Gastroesophageal sphincter (tissue), 4 donors: ENCODE data around the gene XRCC1. TPM values are rescaled to one million over a fixed set of nuclear protein-coding genes. Genes with fewer than 3 reads are reported as not detected.

Source experiments
- ATAC-seq: fragments of 150-250 bp; one replicate; pipeline ENCODE4 v1.9.1; 2016; ENCODE audit warnings: mild to moderate bottlenecking, moderate library complexity
- H3K27ac ChIP-seq, 4 donors: fragments of 200-600 bp; sonication (generic) in 3 of 4; 1 replicate in 3 of 4; 2 replicates in 1 of 4; pipeline ENCODE4 v1.5.1; 2016 to 2019
- H3K27me3 ChIP-seq: fragments of 200-600 bp; sonication (generic); one replicate; pipeline ENCODE4 v1.5.1; 2019
- H3K36me3 ChIP-seq, 2 donors: fragments of 200-600 bp; sonication (generic); one replicate each; pipeline ENCODE4 v1.5.1; 2019; ENCODE audit warnings: control low read depth in 1 of 2
- H3K4me1 ChIP-seq, 3 donors: fragments of 200-600 bp; sonication (generic); 1 replicate in 2 of 3; 2 replicates in 1 of 3; pipeline ENCODE4 v1.5.1; 2016 to 2019; ENCODE audit warnings: control low read depth in 2 of 3
- H3K4me3 ChIP-seq, 2 donors: fragments of 200-600 bp; sonication (generic); one replicate each; pipeline ENCODE4 v1.5.1; 2019; ENCODE audit warnings: mild to moderate bottlenecking in 1 of 2, moderate library complexity in 1 of 2
- H3K9me3 ChIP-seq, 3 donors: fragments of 200-600 bp; sonication (generic); one replicate each; pipeline ENCODE4 v1.5.1; 2017 to 2019; ENCODE audit warnings: control low read depth in 2 of 3
- EP300 ChIP-seq: sonication (generic); formaldehyde crosslinking; IDR thresholded peaks from one replicate; pipeline ENCODE4 v1.6.1; 2017; ENCODE audit warnings: antibody characterized with exemption, mild to moderate bottlenecking
- POLR2A ChIP-seq, 2 donors: fragments of 450-650 bp; IDR thresholded peaks; one replicate each; pipeline ENCODE4 v1.6.1; 2017; ENCODE audit warnings: antibody characterized with exemption in 2 of 2, mild to moderate bottlenecking in 2 of 2, moderate library complexity in 1 of 2
- POLR2AphosphoS5 ChIP-seq: sonication (generic); formaldehyde crosslinking; IDR thresholded peaks from one replicate; pipeline ENCODE4 v1.6.1; 2017; ENCODE audit warnings: antibody characterized with exemption
- WGBS, 2 donors: methylation state at CpG; one replicate each; pipeline ENCODE4 v1.1.5; 2018; ENCODE audit warnings: low coverage in 1 of 2; 5-methylcytosine and 5-hydroxymethylcytosine counted together
- total RNA-seq, 4 donors: library from RNA; depleted of rRNA; stranded (reverse); fragments of >200 nt; gene quantifications; one replicate each; pipeline ENCODE4 v1.1.0, GENCODE V29; 2016
- TF ChIP-seq, protein P1 (sequence below), 4 experiments: fragments of 200-600 bp in 2 of 4; fragments of 450-650 bp in 2 of 4; sonication (generic) in 1 of 4; IDR thresholded peaks; one replicate each; pipeline ENCODE4 v1.5.1; 2017 to 2019; ENCODE audit warnings: antibody characterized with exemption in 4 of 4, mild to moderate bottlenecking in 2 of 4, moderate library complexity in 2 of 4

The XRCC1 gene
- total RNA-seq, 4 donors from 2014 or later = 17.9 to 31.0 (median 22.6) TPM

DNA sequence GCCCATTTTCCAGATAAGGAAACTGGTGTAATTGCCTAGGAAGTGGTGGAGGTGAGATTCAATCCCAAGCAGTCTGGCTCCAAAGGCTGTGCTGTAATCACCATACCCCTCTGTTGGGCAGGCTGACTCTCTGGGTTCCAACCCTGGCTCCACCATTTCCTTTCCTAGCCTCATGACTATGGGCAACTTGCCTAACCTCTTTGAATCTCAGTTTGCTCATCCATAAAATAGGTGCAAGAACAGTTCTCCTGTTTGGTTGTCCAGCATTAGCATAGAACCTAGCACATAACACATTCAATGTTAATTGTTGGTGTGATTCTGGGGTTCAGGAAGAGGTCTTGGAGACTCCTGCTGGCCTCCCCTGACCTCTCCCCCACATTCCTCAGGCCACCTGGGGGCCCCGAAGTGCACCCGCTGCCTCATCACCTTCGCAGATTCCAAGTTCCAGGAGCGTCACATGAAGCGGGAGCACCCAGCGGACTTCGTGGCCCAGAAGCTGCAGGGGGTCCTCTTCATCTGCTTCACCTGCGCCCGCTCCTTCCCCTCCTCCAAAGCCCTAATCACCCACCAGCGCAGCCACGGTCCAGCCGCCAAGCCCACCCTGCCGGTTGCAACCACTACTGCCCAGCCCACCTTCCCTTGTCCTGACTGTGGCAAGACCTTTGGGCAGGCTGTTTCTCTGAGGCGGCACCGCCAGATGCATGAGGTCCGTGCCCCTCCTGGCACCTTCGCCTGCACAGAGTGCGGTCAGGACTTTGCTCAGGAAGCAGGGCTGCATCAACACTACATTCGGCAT lies 23.3 kb upstream of the XRCC1 start:
- H3K9me3 ChIP-seq = no peaks in the 10 kb centered on the region
- H3K4me3 ChIP-seq = no peak overlapping the region
- H3K4me1 ChIP-seq = peaks cover 5 to 39% (median 24%) of the 10 kb centered on the region in 3 donors
- no peak for ATAC-seq
- TF ChIP-seq, protein P1, sequence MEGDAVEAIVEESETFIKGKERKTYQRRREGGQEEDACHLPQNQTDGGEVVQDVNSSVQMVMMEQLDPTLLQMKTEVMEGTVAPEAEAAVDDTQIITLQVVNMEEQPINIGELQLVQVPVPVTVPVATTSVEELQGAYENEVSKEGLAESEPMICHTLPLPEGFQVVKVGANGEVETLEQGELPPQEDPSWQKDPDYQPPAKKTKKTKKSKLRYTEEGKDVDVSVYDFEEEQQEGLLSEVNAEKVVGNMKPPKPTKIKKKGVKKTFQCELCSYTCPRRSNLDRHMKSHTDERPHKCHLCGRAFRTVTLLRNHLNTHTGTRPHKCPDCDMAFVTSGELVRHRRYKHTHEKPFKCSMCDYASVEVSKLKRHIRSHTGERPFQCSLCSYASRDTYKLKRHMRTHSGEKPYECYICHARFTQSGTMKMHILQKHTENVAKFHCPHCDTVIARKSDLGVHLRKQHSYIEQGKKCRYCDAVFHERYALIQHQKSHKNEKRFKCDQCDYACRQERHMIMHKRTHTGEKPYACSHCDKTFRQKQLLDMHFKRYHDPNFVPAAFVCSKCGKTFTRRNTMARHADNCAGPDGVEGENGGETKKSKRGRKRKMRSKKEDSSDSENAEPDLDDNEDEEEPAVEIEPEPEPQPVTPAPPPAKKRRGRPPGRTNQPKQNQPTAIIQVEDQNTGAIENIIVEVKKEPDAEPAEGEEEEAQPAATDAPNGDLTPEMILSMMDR (IDR thresholded peaks at IDR 0.05) = no peak
- TF ChIP-seq POLR2AphosphoS5 (no peak), POLR2A (IDR thresholded peaks at IDR 0.05) (no peak), EP300 (no peak)
- H3K27ac ChIP-seq = no peak overlapping the region
- WGBS, 2 donors = 84% methylated on average over 8 of the region's 19 CpGs; no CpG with 5 or more reads in 1 of the 2 donors
- H3K36me3 ChIP-seq = peaks cover 0 to 54% of the 10 kb centered on the region in 2 donors
- no peaks in the 10 kb centered on the region for H3K27me3 ChIP-seq

DNA sequence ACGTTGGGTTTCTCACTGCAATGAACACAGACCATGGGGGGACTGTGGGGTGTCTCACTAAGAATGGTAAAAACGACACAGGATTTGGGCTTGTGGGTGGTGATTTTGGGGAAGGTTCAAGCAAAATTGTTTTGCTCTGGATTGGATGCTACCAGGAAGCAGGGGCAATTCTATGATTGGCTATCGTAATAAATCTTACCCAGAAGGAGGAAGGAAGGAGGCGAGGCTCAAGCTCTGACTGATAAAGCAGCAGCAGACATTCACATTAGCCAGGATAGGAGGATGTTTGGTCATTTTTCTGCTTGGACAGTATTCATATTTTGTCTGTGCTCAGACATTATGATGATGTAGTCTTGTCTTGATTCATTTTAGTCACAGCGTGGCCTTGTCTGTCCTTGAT lies 22.5 kb upstream of the XRCC1 start:
- H3K9me3 ChIP-seq = no peaks in the 10 kb centered on the region

DNA sequence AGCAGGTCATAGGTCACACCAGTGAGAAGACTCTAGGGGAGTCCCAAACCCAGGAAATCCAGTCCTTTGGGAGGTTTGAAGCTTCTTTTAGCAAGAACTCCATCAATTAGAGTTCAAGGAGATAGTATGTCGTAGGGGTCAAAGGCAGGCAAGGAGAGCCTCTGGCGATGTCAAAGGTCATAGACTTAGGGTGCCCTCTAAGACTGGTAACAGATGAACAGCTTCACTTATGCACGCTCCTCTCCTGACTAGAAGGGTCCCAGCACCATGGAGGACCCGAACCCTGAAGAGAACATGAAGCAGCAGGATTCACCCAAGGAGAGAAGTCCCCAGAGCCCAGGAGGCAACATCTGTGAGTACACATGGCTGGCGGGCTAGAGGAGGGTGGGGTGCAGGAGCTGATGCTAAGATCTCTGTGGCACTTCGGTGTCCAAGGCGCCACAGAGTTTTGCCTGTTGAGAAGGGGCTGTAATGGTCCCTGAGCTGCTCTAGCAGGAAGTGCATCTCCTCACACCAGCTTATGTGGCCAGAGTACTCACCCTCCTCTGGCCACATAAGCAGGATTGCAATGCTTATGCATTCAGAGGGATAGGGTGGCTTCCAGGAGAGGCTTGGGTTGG lies 21.6 kb upstream of the XRCC1 start:
- Histone ChIP-seq H3K27ac (peak overlapping the region; percentile 79 to 98 (median 94)), H3K4me1 (peaks cover 5 to 52% (median 29%) of the 10 kb centered on the region in 3 donors), H3K36me3 (peaks cover 0 to 62% of the 10 kb centered on the region in 2 donors), H3K9me3 (no peaks in the 10 kb centered on the region), H3K4me3 (peak overlapping the region; percentile 56 to 63), H3K27me3 (no peaks in the 10 kb centered on the region)
- ATAC-seq = no peak
- WGBS, 2 donors = 0 to 20% methylated on average over 1 to 6 of the region's 7 CpGs
- TF ChIP-seq EP300 = no peak
- no peak for TF ChIP-seq POLR2AphosphoS5
- no peak for TF ChIP-seq POLR2A (IDR thresholded peaks at IDR 0.05)
- TF ChIP-seq, protein P1 (IDR thresholded peaks at IDR 0.05) = no peak

More for the DNA sequence above, 22.5 kb upstream of the XRCC1 start:
- Histone ChIP-seq H3K4me1 (peaks cover 5 to 47% (median 29%) of the 10 kb centered on the region in 3 donors), H3K27ac (peak overlapping the region in 2 of 4 donors; percentile 21 to 92), H3K27me3 (no peaks in the 10 kb centered on the region), H3K4me3 (no peak overlapping the region), H3K36me3 (peaks cover 0 to 60% of the 10 kb centered on the region in 2 donors)
- WGBS, 2 donors = 49 to 54% methylated on average over 2 to 4 of the region's 5 CpGs
- ATAC-seq = no peak
- TF ChIP-seq POLR2A (IDR thresholded peaks at IDR 0.05) (no peak), POLR2AphosphoS5 (no peak), EP300 (no peak)
- TF ChIP-seq, protein P1 (IDR thresholded peaks at IDR 0.05) = no peak

DNA sequence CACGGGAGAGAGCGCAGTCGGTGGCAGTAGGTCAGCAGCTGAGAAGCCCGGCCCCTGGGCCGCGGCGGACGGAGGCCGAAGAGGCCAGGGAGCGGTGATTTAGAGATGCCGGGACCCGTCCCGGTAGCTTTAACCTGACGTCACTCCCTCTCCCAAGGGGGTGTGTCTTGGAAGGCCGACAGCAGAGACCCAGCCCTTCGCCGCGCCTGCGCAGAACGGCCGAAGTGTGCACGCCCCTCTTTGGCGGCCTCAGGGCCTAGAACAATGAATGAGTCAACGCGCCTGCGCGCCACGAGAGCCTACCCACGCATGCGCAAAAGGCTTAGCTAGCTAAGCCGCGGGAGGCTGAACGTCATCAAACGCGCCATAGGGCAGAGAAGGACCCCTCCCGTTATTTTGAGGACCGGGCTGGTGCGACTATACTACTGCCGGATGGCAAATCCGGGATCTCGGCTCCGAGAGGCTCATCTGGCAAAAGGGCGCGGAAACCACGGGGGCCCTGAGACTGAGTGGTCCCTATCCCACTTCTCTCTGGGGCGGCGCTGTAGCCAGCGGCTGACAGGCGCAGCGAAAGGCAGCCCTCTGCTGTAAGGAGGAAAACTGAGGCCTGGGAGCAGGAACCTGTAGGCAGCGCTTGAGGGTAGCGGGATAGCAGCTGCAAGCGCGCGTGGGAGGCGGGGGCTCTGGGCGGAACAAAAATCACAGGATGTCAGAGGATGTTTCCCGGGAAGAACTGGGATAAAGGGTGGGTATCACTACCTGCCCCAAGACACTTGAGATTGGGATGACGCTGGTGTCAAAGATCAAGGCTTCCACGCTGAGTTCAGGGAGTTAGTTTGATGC lies 20.9 kb upstream of the XRCC1 start, which contains the start of the genes IRGQ and ZNF576:
IRGQ (minus strand) TSS at position 136 of the 843 bp plus-strand sequence. CDS start 796 bp downstream, outside the sequence.
ZNF576 (plus strand) TSS at position 597 of the 843 bp plus-strand sequence. CDS start 514 bp downstream, outside the sequence.
- WGBS, 2 donors = 0 to 3% methylated on average over 5 to 11 of the region's 60 CpGs
- peak within 1 kb of the TSS; percentile 56 to 63 for H3K4me3 ChIP-seq
- H3K4me1 ChIP-seq = peaks cover 5 to 52% (median 29%) of the 10 kb centered on the region in 3 donors
- no peaks in the 10 kb centered on the region for H3K9me3 ChIP-seq
- TF ChIP-seq, protein P1 (IDR thresholded peaks at IDR 0.05) = peak in 3 of 4 experiments; percentile 10 to 27 (median 11)
- TF ChIP-seq POLR2A (IDR thresholded peaks at IDR 0.05) = peak; percentile 67 to 68
- no peak for TF ChIP-seq EP300
- peak; percentile 93 for TF ChIP-seq POLR2AphosphoS5
- peak; percentile 97 for ATAC-seq
- H3K36me3 ChIP-seq = peaks cover 0 to 62% of the 10 kb centered on the region in 2 donors
- peak within 1 kb of the TSS; percentile 79 to 98 (median 94) for H3K27ac ChIP-seq
- no peaks in the 10 kb centered on the region for H3K27me3 ChIP-seq
